ENCODE data around the gene TPPP.
"Not testable (repeated sequence)": the region's sequence is repeated elsewhere in the genome, so short reads cannot be mapped to it uniquely, and the experiment has no call there.

DNA sequence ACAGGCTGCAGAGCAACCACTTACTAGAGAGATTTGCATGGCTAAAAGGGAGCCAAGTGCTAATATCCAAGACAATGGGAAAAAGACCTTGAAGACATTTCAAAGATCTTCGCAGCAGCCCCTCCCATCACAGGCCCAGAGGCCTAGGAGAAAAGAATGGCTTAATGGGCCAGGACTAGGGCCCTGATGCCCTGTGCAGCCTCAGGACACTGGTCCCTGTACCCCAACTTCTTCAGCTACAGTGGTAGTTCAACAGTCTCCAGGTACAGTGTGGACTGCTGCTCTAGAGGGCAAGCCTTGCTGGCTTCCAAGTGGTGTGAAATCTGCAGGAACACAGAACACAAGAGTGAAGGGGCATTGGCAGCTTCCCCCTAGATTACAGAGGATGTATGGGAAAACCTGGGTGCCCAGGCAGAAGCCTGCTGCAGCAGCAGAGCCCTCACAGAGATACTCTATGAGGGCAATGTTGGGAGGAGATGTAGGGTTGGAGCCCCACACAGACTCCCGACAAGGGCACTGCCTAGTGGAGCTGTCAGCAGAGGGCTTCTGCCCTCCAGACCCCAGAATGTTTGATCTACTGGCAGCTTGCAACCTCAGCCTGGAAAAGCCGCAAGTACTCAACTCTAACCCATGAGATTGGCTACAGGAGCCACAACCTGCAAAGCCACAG, 15.8 kb upstream of the TPPP start:
- not testable (repeated sequence) for TF ChIP-seq POLR2AphosphoS5, POLR2A, POU2F2, TAF1, SPI1 (IDR thresholded peaks at IDR 0.05; ENCODE audit: low read depth, low read length)
